ENCODE results near the gene MRPL12. TPM values are rescaled to one million over a fixed set of nuclear protein-coding genes. Genes with fewer than 3 reads are reported as not detected.

The MRPL12 gene
- total and polyA plus RNA-seq, 2 of the 13 experiments (the other 11 are each of a cell fraction or from before 2014, with no cell fraction given), result 39.1 to 94.1 TPM

DNA sequence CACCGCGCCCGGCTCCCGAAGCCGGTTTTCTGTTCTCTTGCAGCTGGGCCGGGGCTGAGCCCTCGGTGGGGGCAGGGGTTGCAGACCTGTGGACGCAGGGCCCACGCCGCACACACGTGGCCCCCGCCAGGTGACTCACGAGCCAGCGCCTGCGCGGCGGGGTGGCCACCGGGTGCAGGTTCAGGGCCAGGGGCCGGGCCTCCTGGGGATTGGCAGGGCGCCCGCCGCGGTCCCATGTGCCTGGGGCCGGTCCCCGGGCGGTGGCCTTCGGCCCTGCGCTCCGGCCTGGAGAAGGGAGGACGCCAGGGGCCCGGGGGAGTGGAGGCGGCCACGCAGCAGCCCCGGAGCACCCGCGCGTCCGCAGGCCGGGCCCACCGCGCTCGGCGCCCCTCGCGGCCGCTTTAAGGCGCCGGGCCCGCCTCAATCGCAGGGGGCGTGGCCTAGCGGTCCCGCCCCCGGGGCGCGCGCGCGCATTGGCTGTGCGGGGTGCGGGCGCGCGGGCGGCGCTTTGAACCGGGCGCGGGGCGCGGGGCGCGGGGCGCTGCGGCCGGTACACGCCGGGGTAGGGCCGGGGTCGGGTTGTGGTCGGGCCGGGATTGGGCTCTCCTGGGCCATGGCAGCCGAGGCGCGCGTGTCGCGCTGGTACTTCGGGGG is 8.8 kb downstream of the MRPL12 start, which contains the start of gene SLC25A10 (continued):
- peak; percentile 99 for TF ChIP-seq ARHGAP35 (CRISPR knock-in tag; IDR thresholded peaks at IDR 0.05; ENCODE audit: borderline replicate concordance)
- TF ChIP-seq BORCS8-MEF2B (CRISPR knock-in tag; IDR thresholded peaks at IDR 0.05), result peak; percentile 99
- TF ChIP-seq, protein P1, sequence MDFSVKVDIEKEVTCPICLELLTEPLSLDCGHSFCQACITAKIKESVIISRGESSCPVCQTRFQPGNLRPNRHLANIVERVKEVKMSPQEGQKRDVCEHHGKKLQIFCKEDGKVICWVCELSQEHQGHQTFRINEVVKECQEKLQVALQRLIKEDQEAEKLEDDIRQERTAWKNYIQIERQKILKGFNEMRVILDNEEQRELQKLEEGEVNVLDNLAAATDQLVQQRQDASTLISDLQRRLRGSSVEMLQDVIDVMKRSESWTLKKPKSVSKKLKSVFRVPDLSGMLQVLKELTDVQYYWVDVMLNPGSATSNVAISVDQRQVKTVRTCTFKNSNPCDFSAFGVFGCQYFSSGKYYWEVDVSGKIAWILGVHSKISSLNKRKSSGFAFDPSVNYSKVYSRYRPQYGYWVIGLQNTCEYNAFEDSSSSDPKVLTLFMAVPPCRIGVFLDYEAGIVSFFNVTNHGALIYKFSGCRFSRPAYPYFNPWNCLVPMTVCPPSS (IDR thresholded peaks at IDR 0.05), result no peak
- no peak for TF ChIP-seq NONO (IDR thresholded peaks at IDR 0.05)
- TF ChIP-seq NONO (CRISPR knock-in tag; conservative IDR thresholded peaks at IDR 0.05), result peak; percentile 97
- TF ChIP-seq, protein P2, sequence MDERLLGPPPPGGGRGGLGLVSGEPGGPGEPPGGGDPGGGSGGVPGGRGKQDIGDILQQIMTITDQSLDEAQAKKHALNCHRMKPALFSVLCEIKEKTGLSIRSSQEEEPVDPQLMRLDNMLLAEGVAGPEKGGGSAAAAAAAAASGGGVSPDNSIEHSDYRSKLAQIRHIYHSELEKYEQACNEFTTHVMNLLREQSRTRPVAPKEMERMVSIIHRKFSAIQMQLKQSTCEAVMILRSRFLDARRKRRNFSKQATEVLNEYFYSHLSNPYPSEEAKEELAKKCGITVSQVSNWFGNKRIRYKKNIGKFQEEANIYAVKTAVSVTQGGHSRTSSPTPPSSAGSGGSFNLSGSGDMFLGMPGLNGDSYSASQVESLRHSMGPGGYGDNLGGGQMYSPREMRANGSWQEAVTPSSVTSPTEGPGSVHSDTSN (CRISPR knock-in tag; IDR thresholded peaks at IDR 0.05), result no peak
- TF ChIP-seq, protein P3, sequence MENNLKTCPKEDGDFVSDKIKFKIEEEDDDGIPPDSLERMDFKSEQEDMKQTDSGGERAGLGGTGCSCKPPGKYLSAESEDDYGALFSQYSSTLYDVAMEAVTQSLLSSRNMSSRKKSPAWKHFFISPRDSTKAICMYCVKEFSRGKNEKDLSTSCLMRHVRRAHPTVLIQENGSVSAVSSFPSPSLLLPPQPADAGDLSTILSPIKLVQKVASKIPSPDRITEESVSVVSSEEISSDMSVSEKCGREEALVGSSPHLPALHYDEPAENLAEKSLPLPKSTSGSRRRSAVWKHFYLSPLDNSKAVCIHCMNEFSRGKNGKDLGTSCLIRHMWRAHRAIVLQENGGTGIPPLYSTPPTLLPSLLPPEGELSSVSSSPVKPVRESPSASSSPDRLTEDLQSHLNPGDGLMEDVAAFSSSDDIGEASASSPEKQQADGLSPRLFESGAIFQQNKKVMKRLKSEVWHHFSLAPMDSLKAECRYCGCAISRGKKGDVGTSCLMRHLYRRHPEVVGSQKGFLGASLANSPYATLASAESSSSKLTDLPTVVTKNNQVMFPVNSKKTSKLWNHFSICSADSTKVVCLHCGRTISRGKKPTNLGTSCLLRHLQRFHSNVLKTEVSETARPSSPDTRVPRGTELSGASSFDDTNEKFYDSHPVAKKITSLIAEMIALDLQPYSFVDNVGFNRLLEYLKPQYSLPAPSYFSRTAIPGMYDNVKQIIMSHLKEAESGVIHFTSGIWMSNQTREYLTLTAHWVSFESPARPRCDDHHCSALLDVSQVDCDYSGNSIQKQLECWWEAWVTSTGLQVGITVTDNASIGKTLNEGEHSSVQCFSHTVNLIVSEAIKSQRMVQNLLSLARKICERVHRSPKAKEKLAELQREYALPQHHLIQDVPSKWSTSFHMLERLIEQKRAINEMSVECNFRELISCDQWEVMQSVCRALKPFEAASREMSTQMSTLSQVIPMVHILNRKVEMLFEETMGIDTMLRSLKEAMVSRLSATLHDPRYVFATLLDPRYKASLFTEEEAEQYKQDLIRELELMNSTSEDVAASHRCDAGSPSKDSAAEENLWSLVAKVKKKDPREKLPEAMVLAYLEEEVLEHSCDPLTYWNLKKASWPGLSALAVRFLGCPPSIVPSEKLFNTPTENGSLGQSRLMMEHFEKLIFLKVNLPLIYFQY (CRISPR knock-in tag; IDR thresholded peaks at IDR 0.05; ENCODE audit: borderline replicate concordance), result peak; percentile 98
- no peak for TF ChIP-seq GTF2F1 (IDR thresholded peaks at IDR 0.05; ENCODE audit: low read length)
- peak; percentile 86 for TF ChIP-seq NCOA2 (CRISPR knock-in tag; IDR thresholded peaks at IDR 0.05)
- TF ChIP-seq, protein P4, sequence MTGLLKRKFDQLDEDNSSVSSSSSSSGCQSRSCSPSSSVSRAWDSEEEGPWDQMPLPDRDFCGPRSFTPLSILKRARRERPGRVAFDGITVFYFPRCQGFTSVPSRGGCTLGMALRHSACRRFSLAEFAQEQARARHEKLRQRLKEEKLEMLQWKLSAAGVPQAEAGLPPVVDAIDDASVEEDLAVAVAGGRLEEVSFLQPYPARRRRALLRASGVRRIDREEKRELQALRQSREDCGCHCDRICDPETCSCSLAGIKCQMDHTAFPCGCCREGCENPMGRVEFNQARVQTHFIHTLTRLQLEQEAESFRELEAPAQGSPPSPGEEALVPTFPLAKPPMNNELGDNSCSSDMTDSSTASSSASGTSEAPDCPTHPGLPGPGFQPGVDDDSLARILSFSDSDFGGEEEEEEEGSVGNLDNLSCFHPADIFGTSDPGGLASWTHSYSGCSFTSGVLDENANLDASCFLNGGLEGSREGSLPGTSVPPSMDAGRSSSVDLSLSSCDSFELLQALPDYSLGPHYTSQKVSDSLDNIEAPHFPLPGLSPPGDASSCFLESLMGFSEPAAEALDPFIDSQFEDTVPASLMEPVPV (CRISPR knock-in tag; IDR thresholded peaks at IDR 0.05), result peak; percentile 99
- TF ChIP-seq RELA (CRISPR knock-in tag; IDR thresholded peaks at IDR 0.05), result 0 out of 2 replicates have a peak, but pooled peaks have one; percentile 84
- TF ChIP-seq ZNF234 (CRISPR knock-in tag; conservative IDR thresholded peaks at IDR 0.05), result peak; percentile 87; the same call in 1 of the 2 replicates
- peak; percentile 70; the same call in 1 of the 2 replicates for TF ChIP-seq ZNF3 (CRISPR knock-in tag; IDR thresholded peaks at IDR 0.05)
- peak; percentile 95 for TF ChIP-seq SMYD3 (CRISPR knock-in tag; IDR thresholded peaks at IDR 0.05)
- peak; percentile 93 for TF ChIP-seq FOXM1 (CRISPR knock-in tag; IDR thresholded peaks at IDR 0.05)
- no peak for TF ChIP-seq LCORL (IDR thresholded peaks at IDR 0.05)
- TF ChIP-seq LCORL (CRISPR knock-in tag; IDR thresholded peaks at IDR 0.05), result peak; percentile 82
- TF ChIP-seq ZNF292 (CRISPR knock-in tag; IDR thresholded peaks at IDR 0.05; ENCODE audit: borderline replicate concordance, low read depth), result peak; percentile 46; the same call in 1 of the 2 replicates
- TF ChIP-seq, protein P5, sequence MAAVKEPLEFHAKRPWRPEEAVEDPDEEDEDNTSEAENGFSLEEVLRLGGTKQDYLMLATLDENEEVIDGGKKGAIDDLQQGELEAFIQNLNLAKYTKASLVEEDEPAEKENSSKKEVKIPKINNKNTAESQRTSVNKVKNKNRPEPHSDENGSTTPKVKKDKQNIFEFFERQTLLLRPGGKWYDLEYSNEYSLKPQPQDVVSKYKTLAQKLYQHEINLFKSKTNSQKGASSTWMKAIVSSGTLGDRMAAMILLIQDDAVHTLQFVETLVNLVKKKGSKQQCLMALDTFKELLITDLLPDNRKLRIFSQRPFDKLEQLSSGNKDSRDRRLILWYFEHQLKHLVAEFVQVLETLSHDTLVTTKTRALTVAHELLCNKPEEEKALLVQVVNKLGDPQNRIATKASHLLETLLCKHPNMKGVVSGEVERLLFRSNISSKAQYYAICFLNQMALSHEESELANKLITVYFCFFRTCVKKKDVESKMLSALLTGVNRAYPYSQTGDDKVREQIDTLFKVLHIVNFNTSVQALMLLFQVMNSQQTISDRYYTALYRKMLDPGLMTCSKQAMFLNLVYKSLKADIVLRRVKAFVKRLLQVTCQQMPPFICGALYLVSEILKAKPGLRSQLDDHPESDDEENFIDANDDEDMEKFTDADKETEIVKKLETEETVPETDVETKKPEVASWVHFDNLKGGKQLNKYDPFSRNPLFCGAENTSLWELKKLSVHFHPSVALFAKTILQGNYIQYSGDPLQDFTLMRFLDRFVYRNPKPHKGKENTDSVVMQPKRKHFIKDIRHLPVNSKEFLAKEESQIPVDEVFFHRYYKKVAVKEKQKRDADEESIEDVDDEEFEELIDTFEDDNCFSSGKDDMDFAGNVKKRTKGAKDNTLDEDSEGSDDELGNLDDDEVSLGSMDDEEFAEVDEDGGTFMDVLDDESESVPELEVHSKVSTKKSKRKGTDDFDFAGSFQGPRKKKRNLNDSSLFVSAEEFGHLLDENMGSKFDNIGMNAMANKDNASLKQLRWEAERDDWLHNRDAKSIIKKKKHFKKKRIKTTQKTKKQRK (IDR thresholded peaks at IDR 0.05; ENCODE audit: low read length), result no peak

Data from HepG2 (cell line).